Vagina (tissue), 2 donors: ENCODE data around the gene COL6A3.

ENCODE experiments used
- CTCF ChIP-seq, 3 experiments: fragments of 450-650 bp in 2 of 3; fragments of 200-600 bp in 1 of 3; sonication (generic) in 1 of 3; IDR thresholded peaks; one replicate each; pipeline ENCODE4 v1.5.1; 2017 to 2019; ENCODE audit warnings: antibody characterized with exemption in 3 of 3, mild to moderate bottlenecking in 2 of 3, moderate library complexity in 2 of 3
- POLR2A ChIP-seq, 2 donors: fragments of 450-650 bp; IDR thresholded peaks; one replicate each; pipeline ENCODE4 v1.6.1; 2017; ENCODE audit warnings: antibody characterized with exemption in 2 of 2, mild to moderate bottlenecking in 2 of 2, moderate library complexity in 2 of 2
- POLR2AphosphoS5 ChIP-seq, 2 donors: sonication (generic); formaldehyde crosslinking; IDR thresholded peaks; one replicate each; pipeline ENCODE4 v1.9.0; 2017; ENCODE audit warnings: antibody characterized with exemption in 2 of 2, mild to moderate bottlenecking in 2 of 2, low read depth in 1 of 2; ENCODE audit not compliant: insufficient read depth in 1 of 2

DNA sequence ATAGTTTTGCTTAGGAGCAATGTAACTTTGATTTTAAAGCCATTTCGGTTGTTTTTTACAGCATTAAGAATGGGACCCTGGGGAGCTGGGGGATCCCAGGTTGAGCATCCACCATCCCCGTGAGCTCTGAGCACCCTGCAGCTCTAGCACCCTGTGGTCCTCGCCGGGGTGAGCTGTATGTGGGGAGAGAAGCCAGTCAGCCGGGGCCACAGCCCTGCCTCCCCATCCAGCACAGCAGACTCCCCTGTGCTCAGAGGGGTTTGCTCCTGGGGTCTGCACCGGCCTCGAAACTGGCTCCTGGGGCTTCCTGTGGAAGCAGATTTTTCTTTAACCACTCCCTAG is 1.3 kb downstream of the COL6A3 start:
- TF ChIP-seq CTCF (IDR thresholded peaks at IDR 0.05) (no peak), POLR2A (IDR thresholded peaks at IDR 0.05) (no peak), POLR2AphosphoS5 (IDR thresholded peaks at IDR 0.05; ENCODE audit: insufficient read depth in 1 of 2, low read depth in 1 of 2) (no peak)
